NCI-H1694 (cell line): ENCODE results near the gene MTM1.
A peak's percentile ranks its signal among the peaks of the same experiment; 100 is the strongest.

Source experiments
- DNase-seq: peaks from one replicate; lab custom pipeline; 2025; lab: John Stamatoyannopoulos, UW

MTM1 gene

GRCh38 chrX:150548684-150549083 lies 19.7 kb upstream of the MTM1 start:
- no peak for DNase-seq

GRCh38 chrX:150551963-150552362 lies 16.5 kb upstream of the MTM1 start:
- no peak for DNase-seq

GRCh38 chrX:150558424-150558823 lies 10.0 kb upstream of the MTM1 start:
- DNase-seq = no peak

GRCh38 chrX:150564838-150565237 lies 3.6 kb upstream of the MTM1 start:
- no peak for DNase-seq

GRCh38 chrX:150565551-150565950 lies 2.9 kb upstream of the MTM1 start:
- DNase-seq = no peak

- DNase-seq = no peak
These were observed 1.7 kb upstream of the MTM1 start for GRCh38 chrX:150566734-150567182.

GRCh38 chrX:150567645-150568319 lies 639 bp upstream of the MTM1 start:
- no peak for DNase-seq

GRCh38 chrX:150569155-150569477 lies 695 bp downstream of the MTM1 start:
- no peak for DNase-seq

- no peak for DNase-seq
These were observed 2.1 kb downstream of the MTM1 start for GRCh38 chrX:150570512-150570911.

- DNase-seq = no peak
These were observed 3.8 kb downstream of the MTM1 start for GRCh38 chrX:150572206-150572605.

GRCh38 chrX:150573106-150573505 lies 4.7 kb downstream of the MTM1 start:
- no peak for DNase-seq

GRCh38 chrX:150573702-150574101 lies 5.3 kb downstream of the MTM1 start:
- no peak for DNase-seq

- DNase-seq = no peak
These were observed 6.4 kb downstream of the MTM1 start for GRCh38 chrX:150574559-150575418.

GRCh38 chrX:150575419-150575814 lies 7.0 kb downstream of the MTM1 start:
- DNase-seq = no peak

- DNase-seq = no peak
These were observed 8.8 kb downstream of the MTM1 start for GRCh38 chrX:150577174-150577573.

- no peak for DNase-seq
These were observed 12.8 kb downstream of the MTM1 start for GRCh38 chrX:150581093-150581775.

- no peak for DNase-seq
These were observed 14.0 kb downstream of the MTM1 start for GRCh38 chrX:150582338-150582948.

GRCh38 chrX:150587585-150588503 lies 19.4 kb downstream of the MTM1 start:
- DNase-seq = peak; percentile 9

- no peak for DNase-seq
These were observed 26.2 kb downstream of the MTM1 start for GRCh38 chrX:150594584-150594983.

GRCh38 chrX:150599226-150599625 lies 30.8 kb downstream of the MTM1 start:
- no peak for DNase-seq

- DNase-seq = no peak
These were observed 33.9 kb downstream of the MTM1 start for GRCh38 chrX:150602296-150602695.
